ENCODE measurements around the gene DNAJC7. TPM values are rescaled to one million over a fixed set of nuclear protein-coding genes. Genes with fewer than 3 reads are reported as not detected.

The DNAJC7 gene
- total RNA-seq, 1 donor, result 46.3 TPM

GRCh38 chr17:41930009-41930832 is 87.0 kb downstream of the DNAJC7 start, which contains the start of gene ODAD4:
Gene ODAD4, plus strand, starts transcription at chr17:41930617. Its CDS starts 107 bp downstream, at chr17:41930724.
- peak; percentile 86 to 98 (median 97) for DNase-seq (ENCODE audit: low read depth in 2 of 3, low spot score in 2 of 3)

GRCh38 chr17:41928693-41929251 is 88.5 kb downstream of the DNAJC7 start:
- no peak for DNase-seq (ENCODE audit: low read depth in 2 of 3, low spot score in 2 of 3)

Other genes with a start within 250 kb of the DNAJC7 start
- gene JUP, start 230.7 kb downstream of the DNAJC7 start, total RNA-seq, result 348 TPM
- 8.6 TPM for gene P3H4, start 205.5 kb downstream of the DNAJC7 start, total RNA-seq
- 6.5 TPM for gene FKBP10, start 204.4 kb downstream of the DNAJC7 start, total RNA-seq
- gene NT5C3B, start 181.2 kb downstream of the DNAJC7 start, total RNA-seq, result 41.5 TPM
- not detected for gene KLHL10, start 179.6 kb downstream of the DNAJC7 start, total RNA-seq
- gene KLHL11, start 152.0 kb downstream of the DNAJC7 start, total RNA-seq, result 21.8 TPM
- 83.7 TPM for gene ACLY, start 98.5 kb downstream of the DNAJC7 start, total RNA-seq
- gene ODAD4, start 86.8 kb downstream of the DNAJC7 start, total RNA-seq, result 0.54 TPM
- 38.5 TPM for gene CNP, start 50.6 kb downstream of the DNAJC7 start, total RNA-seq
- 40.9 TPM for gene NKIRAS2, start 2.7 kb upstream of the DNAJC7 start, total RNA-seq
- 12.9 TPM for gene C17orf113, start 33.2 kb upstream of the DNAJC7 start, total RNA-seq
- gene ZNF385C, start 81.0 kb upstream of the DNAJC7 start, total RNA-seq, result 1.9 TPM
- gene DHX58, start 95.3 kb upstream of the DNAJC7 start, total RNA-seq, result 47.4 TPM
- gene KAT2A, start 103.9 kb upstream of the DNAJC7 start, total RNA-seq, result 24.8 TPM
- gene HSPB9, start 105.4 kb upstream of the DNAJC7 start, total RNA-seq, result not detected
- gene RAB5C, start 137.6 kb upstream of the DNAJC7 start, total RNA-seq, result 98.6 TPM
- 0.27 TPM for gene KCNH4, start 163.7 kb upstream of the DNAJC7 start, total RNA-seq
- gene HCRT, start 168.0 kb upstream of the DNAJC7 start, total RNA-seq, result not detected
- 52.5 TPM for gene GHDC, start 177.1 kb upstream of the DNAJC7 start, total RNA-seq

Data from hematopoietic multipotent progenitor cell (in vitro differentiated cells).